Hindlimb muscle (tissue), 1 donor: Measurements from ENCODE around the gene GALM. TPM values are rescaled to one million over a fixed set of nuclear protein-coding genes. Genes with fewer than 3 reads are reported as not detected.
A peak's percentile ranks its signal among the peaks of the same experiment; 100 is the strongest.
"Not testable (repeated sequence)": the region's sequence is repeated elsewhere in the genome, so short reads cannot be mapped to it uniquely, and the experiment has no call there.

Experiments used
- DNase-seq: peaks from one replicate; pipeline ENCODE4 v3.0.0-alpha.2; 2013
- polyA plus RNA-seq: library from polyadenylated mRNA; unstranded; fragments of 120-200 nt; gene quantifications from one replicate; pipeline ENCODE4 v1.2.1, GENCODE V29; 2013; ENCODE audit not compliant: insufficient read length

Gene GALM
- polyA plus RNA-seq, 1 donor: 15.0 TPM

DNA sequence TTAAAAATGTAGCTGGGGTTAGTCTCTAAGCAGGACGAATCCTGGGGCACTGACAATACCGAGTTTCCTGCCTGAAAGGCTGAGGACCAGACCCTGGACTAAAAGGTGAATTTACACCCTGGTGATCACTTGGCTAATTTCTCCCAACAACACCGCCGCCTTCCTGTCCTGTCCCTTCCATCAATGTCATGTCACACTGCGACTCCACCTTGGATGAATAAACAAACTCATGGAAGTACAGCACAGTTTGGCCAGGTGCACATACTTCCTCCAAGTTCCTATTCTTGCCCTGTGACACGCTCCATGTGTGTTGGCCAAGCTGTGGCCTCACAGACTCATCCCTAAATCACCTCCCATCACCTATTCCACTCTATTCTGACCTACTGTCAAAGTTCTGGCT is 15.9 kb upstream of the GALM start:
- no peak for DNase-seq

DNA sequence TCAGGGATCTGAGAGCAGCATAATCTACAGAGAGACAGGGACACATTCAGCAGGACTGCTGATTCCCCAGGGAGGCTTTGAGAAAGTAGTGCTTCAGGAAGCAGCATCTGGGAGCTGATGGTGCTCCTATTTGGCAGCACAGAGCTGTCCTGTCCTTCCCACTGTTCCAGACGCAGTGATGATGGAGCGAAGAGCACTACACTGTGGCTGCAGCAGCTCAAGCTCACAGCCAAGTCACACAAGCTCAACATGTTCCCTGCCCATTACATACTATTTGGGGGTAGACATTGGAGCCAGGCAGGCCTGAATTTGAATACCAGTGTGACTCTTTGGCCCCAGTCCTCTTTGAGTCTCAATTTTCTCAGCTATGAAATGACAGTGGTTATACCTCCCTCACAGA is 15.2 kb upstream of the GALM start:
- no peak for DNase-seq

DNA sequence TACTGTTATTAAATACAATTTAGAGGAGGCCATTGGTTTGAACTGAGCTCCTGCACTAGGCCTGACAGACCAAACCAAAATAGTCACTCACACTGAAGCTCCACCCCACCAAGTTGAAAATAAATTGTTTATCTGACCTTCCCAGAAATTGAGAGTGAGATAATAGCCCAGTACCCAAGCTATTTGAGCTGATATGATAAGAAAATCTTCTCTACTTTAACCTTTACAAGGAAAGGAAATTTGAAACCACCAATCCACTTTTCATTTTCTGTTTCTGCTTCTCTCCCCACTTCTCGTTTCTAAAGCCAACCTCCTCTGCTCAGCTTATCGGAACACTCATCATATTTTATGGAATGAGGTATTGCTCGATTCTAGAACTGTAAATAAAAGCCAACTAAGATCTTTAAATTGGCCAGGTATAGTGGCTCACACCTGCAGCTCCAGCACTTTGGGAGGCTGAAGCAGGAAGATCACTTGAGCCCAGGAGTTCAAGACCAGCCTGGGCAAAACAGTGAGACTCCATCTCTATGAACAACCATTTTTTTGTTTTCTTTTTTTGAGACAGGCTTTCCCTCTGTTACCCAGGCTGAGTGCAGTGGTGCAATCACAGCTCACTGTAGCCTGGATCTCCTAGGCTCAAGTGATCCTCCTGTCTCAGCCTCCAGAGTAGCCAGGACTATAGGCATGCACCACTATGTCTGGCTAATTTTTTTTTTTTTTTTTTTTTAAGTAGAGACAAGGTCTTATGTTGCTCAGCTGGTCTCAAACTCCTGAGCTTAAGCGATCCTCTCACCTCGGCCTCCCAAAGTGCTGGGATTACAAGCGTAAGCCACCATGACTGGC is 13.3 kb upstream of the GALM start:
- no peak for DNase-seq

DNA sequence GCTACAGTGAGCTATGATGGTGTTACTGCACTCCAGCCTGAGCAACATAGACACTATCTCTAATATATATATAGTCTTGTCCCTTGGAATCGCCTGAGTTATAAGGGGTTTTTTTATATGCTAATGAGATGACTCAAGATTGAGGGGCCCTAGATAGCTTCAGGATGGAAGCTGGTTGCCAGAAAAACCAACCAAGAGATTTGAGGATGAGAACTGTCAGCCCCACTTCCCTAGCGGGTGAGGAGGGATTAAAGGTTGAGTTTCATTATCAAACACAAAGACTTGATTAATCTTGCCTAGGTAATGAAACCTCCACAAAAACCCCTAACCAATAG is 12.6 kb upstream of the GALM start:
- no peak for DNase-seq

DNA sequence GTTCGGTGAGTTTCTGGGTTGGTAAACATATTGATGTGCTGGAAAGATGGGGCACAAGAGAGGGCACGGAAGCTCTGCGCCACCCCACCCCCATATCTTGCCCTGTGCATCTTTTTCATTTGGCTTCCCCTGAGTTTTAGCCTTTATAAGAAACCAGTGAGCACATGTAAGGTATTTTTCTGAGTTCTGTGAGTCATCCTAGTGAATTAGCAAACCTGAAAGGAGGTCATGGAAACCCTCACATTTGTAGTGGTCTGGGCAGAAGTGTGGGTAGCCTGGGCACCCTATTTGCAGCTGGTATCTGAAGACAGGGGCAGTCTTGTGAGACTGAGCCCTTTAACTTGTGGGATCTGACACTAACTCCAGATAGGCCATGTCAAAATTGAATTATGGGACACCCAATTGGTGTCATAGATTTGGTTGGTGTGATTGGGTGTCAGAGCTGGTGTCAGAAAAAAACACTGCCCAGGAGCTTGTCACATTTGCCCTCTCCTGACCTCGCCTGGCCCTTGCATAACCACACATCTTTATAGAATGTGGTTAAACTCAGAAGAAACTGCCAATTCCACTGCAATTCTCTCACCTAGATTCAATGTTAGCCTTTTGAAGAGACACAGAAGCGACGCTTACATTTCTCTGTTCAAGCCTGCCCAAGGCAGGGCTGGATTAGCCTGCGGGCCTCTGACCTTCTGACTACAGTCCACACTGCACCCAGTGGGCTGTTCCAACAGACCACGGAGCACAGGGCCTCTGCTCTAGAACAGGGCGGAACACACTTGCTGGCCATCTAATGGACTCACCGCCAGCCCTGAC is 12.0 kb upstream of the GALM start:
- DNase-seq: no peak

- peak; percentile 23 for DNase-seq
Observed at GRCh38 chr2:38654528-38655381, 11.2 kb upstream of the GALM start.

DNA sequence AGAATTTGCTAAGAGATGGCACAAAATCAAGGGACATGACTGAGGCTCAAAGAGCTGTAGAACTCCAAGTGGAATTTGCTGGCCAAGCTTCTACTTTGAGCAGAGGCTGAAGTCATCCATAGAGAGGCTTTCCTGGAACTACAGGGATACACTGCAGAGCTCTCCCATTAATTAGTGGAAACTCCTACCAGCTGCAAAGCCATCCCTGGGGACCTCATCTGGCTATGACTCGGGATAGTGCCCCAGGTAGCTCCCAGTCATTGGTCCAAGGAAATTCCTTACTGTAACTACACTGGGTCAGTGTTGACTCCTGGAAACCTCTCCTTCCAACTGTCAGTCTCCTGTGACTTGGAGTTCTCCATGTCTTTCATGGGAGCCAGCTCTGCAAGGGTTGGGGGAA is 10.5 kb upstream of the GALM start:
- no peak for DNase-seq

DNA sequence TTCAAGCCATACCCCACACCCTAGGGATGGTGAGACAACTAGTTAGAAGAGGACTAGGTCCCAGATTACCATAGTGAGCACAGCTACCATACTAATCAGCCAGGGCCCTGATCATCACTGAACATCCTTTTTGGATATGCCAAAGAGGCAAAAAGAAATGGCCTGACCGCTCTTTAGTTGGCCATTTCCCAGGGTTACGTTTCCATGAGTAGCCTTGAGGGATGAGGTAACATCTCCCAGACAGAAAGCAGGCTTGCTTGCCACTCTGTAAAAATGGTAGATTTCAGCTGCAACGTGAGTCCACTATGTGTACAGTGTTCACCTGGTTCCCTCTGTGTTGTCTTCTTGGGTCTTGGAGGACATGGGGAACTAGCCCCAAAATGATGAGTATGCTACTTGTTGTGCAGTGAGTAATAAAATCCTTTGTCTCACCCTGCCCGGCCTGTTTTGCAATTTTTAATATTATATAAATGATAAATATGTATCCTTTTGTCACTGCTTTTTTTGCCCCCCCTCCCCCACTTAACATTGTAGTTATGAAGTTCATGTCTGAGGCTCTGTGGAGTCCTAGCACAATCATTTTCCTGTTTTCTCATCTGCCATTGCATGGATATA is 8.9 kb upstream of the GALM start:
- DNase-seq: no peak

GRCh38 chr2:38658613-38659012 is 7.3 kb upstream of the GALM start:
- DNase-seq: no peak

DNA sequence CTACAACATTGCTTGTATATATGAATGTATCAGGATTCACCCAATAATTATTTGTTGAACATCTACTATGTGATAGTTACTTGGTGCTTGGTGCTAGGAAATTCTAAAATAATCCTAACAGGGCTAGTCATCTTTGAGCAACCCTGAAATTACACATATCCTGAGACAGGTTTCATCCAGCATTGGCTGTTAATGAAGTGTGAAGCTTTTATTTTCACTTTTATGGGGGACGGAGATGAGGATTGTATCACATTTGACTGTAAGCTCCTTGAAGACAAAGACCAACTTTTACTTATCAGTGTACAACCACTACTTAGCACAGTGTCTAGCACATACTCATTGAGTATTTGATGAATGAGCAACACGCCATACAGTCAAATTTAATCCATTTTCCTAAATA is 6.8 kb upstream of the GALM start:
- no peak for DNase-seq

- no peak for DNase-seq
Observed at GRCh38 chr2:38660282-38660681, 5.6 kb upstream of the GALM start.

DNA sequence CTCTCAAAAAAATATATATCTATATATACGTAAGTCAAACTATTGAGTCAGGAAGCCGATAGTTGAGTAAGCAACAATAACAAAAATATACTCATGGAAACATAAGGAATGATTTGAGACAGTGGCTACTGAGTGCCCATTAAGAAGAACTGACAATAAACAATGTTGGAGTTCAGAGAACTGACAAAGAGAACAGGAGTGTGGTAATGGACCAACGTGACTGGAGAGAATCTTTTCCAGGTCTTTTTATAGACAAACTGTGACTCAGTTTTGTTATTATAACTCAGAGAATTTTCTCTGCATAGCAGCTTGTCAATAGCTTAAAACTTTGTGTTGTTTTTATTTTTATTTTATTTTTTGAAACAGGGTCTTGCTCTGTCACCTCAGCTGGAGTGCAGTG is 4.6 kb upstream of the GALM start:
- no peak for DNase-seq

GRCh38 chr2:38666556-38666910 is 619 bp downstream of the GALM start:
- DNase-seq: no peak

DNA sequence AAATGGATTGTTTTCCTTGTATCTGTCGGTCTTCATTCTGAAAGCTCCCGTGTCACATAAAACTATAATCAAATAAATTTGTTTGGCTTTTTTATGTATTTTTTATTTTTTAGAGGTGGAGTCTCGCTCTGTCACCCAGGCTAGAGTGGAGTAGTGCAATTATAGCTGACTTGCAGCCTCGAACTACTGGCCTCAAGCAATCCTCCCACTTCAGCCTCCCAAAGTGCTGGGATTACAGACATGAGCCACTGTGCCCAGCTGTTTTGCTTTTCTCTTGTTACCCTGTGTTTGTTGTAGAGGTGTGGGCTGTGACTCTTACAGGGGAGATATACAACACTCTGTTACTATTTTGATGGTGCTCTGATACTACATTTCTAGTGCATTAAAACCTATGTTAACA is 2.2 kb downstream of the GALM start:
- DNase-seq: no peak

GRCh38 chr2:38668779-38669479 is 3.0 kb downstream of the GALM start:
- no peak for DNase-seq

DNA sequence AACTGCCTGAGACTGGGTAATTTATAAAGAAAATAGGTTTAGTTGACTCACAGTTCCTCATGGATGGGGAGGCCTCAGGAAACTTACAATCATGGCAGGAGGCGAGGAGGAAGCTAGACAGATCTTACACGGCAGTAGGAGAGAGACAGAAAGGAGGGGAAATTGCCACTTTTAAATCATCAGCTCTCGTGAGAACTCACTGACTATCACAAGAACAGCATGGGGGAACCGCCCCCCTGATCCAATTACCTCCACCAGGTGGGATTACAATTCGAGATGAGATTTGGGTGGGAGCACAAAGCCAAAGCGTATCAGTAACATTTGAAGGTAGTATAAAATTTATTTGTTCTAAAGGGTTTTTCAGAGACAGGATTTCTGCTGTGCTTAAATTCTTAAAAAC is 5.4 kb downstream of the GALM start:
- no peak for DNase-seq

- no peak for DNase-seq
Observed at GRCh38 chr2:38671946-38672345, 6.0 kb downstream of the GALM start.

- DNase-seq: no peak
Observed at GRCh38 chr2:38672445-38673391, 6.8 kb downstream of the GALM start.

- DNase-seq: no peak
Observed at GRCh38 chr2:38676681-38677080, 10.8 kb downstream of the GALM start.

DNA sequence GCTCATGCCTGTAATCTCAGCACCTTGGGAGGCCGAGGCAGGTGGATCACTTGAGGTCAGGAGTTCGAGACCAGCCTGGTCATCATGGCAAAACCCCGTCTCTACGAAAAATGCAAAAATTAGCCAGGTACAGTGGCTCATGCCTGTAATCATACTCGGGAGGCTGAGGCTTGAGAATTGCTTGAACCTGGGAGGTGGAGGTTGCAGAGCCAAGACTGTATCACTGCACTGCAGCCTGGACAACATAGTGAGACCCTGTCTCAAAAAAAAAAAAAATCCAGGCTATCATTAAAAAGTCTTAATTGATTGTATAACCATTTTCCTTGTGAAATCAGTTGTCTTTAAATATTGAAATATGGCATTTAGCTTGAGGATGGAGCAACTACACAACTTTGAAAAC is 15.0 kb downstream of the GALM start:
- DNase-seq: not testable (repeated sequence)

DNA sequence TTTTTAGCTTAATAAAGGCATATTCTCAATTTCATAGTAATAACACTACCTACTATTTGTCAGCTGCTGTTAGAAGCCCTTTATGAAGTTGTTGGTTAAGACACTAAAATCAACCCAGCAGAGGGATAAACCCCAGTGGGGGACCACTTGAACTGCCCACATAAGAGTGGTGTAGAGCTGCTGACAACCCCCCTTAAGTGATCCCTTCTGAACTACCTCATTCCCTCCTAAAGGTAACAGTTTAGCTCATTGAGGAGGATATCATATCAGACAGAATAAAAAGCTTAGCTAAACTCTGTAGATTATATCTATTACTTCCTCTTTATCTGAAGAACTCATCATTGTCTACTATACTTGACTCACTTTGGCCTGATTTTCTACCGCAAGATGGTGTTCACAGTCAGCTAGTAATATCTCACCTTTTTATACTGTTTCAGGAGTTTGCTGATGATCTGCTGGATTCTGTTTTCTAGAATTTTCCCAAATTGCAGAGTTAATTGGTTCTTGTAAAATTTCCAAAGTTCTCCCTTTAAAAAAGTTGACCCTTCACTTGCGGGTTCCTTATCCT is 16.2 kb downstream of the GALM start:
- no peak for DNase-seq
